IPS-20b (cell line): ENCODE measurements around the gene DNAH8.

Experiments used
- H3K27ac ChIP-seq: one replicate; pipeline ENCODE4 v1.5.1; 2013; ENCODE audit warnings: low read length
- H3K27me3 ChIP-seq: 2 replicates; pipeline ENCODE4 v1.6.1; 2013; ENCODE audit warnings: mild to moderate bottlenecking, low read length, inconsistent platforms; ENCODE audit not compliant: insufficient read depth
- H3K36me3 ChIP-seq: 2 replicates; pipeline ENCODE4 v1.6.1; 2013; ENCODE audit warnings: low read depth, mild to moderate bottlenecking, inconsistent platforms, low read length, moderate library complexity; ENCODE audit not compliant: insufficient read depth
- H3K4me1 ChIP-seq: 2 replicates; pipeline ENCODE4 v1.6.1; 2013; ENCODE audit warnings: mild to moderate bottlenecking, control low read depth, inconsistent platforms, low read length, moderate library complexity; ENCODE audit not compliant: insufficient read depth
- H3K4me3 ChIP-seq: 2 replicates; pipeline ENCODE4 v1.5.1; 2013; ENCODE audit warnings: mild to moderate bottlenecking, low read length, inconsistent platforms
- H3K9ac ChIP-seq: 2 replicates; pipeline ENCODE4 v1.6.1; 2013; ENCODE audit warnings: low read depth, mild to moderate bottlenecking, inconsistent platforms, low read length, moderate library complexity
- H3K9me3 ChIP-seq: 2 replicates; pipeline ENCODE4 v1.6.1; 2013; ENCODE audit warnings: mild to moderate bottlenecking, low read depth, low read length, inconsistent platforms; ENCODE audit not compliant: insufficient read depth

DNAH8 gene

DNA sequence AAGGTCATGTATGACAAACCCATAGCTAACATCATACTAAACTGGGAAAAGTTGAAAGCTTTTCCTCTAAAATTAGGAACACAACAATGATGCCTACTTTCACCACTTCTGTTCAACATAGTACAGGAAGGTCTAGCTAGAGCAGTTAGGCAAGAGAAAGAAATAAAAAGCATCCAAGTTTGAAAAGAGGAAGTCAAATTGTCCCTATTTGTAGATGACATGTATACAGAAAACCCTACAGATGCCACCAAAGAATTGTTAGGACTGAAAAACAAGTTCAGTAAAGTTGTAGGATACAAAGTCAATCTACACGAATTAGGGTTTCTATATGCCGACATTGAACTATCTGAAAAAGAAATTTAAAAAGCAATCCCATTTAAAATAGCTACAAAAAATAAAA, 244.0 kb downstream of the DNAH8 start:
- Histone ChIP-seq H3K4me3 (no peak overlapping the region), H3K9ac (no peak overlapping the region), H3K9me3 (no peaks in the 10 kb centered on the region), H3K4me1 (no peaks in the 10 kb centered on the region), H3K36me3 (no peaks in the 10 kb centered on the region), H3K27ac (no peak overlapping the region), H3K27me3 (no peaks in the 10 kb centered on the region)

DNA sequence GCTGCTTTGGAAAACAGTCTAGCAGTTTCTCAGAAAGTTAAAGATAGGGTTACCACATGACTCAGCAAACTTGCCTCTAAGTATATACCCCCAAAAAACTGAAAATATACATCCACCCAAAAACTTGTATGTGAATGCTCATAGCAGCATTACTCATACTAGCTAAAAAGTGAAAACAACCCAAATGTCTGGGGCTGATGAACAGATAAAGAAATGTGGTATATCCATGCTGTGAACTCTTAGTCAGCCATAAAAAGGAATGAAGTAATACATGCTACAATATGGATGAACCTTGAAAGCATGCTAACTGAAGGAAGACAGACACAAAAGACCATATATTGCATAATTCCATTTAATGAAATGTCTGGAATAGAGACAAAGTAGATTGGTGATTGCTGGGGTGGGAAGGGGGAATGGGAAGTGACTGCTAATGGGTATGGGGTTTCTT, 253.6 kb downstream of the DNAH8 start:
- Histone ChIP-seq H3K9me3 (no peaks in the 10 kb centered on the region), H3K4me3 (no peak overlapping the region), H3K27ac (no peak overlapping the region), H3K36me3 (no peaks in the 10 kb centered on the region), H3K4me1 (no peaks in the 10 kb centered on the region), H3K9ac (no peak overlapping the region), H3K27me3 (no peaks in the 10 kb centered on the region)

DNA sequence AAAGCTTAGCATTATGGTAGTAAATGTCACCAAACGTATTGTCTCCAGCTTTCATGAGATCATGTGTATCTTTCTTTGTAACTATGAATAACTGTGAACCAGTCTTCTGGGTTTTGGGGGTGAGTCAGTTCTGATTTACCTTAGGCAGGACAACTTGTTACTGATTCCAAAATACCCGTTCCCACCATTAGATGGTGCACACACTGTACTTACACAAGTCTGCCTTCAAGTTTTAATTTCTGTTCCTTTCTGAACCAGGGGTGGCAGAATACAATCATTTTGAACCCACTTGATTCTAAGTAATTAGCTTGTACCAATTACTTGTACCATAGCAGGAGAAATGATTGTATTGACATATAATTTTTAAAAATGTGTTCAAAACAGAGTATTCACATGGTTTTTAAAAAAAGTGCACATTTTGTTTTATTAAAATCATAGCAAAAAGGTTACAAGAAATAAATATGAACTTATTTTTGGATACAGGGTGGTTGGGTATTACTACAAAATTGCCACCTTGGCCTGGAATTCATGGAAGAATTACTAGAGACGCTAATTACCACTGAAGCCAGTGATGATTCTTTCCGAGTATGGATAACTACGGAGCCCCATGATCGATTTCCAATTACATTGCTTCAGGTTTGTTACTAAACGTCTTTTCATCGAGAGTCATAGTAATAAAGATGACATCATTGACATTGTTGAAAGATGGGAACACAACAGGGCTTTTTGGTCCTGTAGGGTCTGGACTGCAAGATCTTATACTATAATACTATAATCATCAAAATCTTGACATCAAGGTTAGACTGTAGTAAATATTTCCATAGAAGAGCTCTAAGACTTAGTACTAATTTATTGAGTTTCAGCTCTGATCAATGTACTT, 258.3 kb downstream of the DNAH8 start:
- H3K9ac ChIP-seq, result no peak overlapping the region
- no peaks in the 10 kb centered on the region for H3K36me3 ChIP-seq
- H3K4me3 ChIP-seq, result no peak overlapping the region
- H3K27ac ChIP-seq, result no peak overlapping the region
- H3K9me3 ChIP-seq, result no peaks in the 10 kb centered on the region
- H3K4me1 ChIP-seq, result peaks cover 9% of the 10 kb centered on the region; the same call in 1 of the 2 replicates
- no peaks in the 10 kb centered on the region for H3K27me3 ChIP-seq

DNA sequence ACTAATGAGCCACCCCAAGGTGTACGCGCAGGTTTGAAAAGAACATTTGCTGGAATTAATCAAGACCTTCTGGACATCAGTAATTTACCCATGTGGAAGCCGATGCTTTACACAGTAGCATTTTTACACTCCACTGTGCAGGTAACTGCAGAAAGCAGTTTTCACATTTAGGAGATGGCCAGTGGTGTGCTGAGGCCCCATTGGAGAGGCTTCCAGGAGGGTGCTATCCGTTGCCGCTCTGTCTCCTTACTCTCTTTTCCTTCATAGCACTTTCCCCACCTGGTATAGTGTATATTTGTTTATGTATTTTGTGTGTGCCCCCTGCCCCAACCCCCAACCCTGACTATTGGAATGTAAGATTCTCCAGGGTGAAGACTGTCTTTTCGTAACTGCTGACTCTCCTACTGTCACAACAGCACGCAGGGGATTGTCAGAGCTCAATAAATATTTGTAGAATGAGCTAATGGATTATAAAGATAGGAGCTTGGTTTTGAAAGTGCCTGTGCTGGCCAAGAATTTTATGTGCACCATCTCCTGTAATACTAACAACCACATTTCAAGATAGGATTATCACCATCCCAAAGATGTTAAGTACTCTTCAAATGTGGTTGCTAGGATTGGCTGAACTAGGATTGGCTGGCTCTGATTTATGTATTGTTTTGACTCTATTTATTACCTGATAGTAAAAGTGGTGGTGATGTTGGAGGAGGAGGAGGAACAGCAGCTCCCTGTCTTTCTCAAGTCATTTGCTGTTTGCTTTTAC, 259.5 kb downstream of the DNAH8 start:
- no peak overlapping the region for H3K9ac ChIP-seq
- no peak overlapping the region for H3K27ac ChIP-seq
- no peak overlapping the region for H3K4me3 ChIP-seq
- no peaks in the 10 kb centered on the region for H3K36me3 ChIP-seq
- no peaks in the 10 kb centered on the region for H3K9me3 ChIP-seq
- no peaks in the 10 kb centered on the region for H3K27me3 ChIP-seq
- peaks cover 9% of the 10 kb centered on the region; the same call in 1 of the 2 replicates for H3K4me1 ChIP-seq

DNA sequence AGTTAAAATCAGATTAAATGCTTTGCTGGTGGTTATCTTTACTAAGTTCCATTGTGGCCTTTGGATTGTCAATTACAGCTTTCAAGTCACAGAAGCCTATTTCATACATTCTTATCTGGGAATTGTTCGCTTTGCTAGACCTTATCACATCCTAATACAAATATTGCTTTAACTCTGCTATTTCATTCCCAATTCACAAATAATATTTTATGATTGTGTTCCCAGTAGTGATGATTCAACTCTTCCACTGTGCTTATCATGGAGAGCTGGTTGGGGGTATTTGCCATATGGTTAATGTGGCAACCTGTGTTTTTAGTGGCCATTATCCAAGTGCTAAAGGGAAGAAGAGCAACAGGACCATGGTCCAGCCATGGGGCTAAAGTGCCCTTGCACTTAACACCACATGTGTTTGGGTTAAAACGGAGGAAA, 260.5 kb downstream of the DNAH8 start:
- peaks cover 9% of the 10 kb centered on the region; the same call in 1 of the 2 replicates for H3K4me1 ChIP-seq
- no peaks in the 10 kb centered on the region for H3K27me3 ChIP-seq
- H3K9me3 ChIP-seq, result no peaks in the 10 kb centered on the region
- H3K4me3 ChIP-seq, result no peak overlapping the region
- no peaks in the 10 kb centered on the region for H3K36me3 ChIP-seq
- H3K9ac ChIP-seq, result no peak overlapping the region
- H3K27ac ChIP-seq, result no peak overlapping the region

DNA sequence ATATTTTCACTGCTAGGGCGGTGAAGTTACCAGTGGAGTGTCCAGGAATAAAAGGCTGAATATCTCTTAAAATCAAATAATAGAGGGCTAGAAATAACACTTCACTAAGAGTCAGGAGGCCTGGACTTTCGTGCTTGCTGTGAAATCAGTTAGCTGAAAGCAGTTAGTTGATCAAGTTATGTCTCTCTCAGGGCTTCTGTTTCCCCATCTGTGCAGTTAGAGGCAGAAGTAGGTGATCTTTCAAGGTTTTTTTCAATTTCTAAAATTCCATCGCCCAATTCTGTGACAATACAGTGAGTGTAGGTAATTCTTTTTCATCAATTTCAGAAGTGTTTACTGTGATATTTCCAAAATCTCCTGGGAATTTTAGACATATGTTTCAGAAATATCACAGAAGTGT, 260.9 kb downstream of the DNAH8 start:
- no peaks in the 10 kb centered on the region for H3K9me3 ChIP-seq
- no peak overlapping the region for H3K27ac ChIP-seq
- H3K9ac ChIP-seq, result no peak overlapping the region
- H3K36me3 ChIP-seq, result no peaks in the 10 kb centered on the region
- H3K4me3 ChIP-seq, result no peak overlapping the region
- H3K4me1 ChIP-seq, result peaks cover 9% of the 10 kb centered on the region; the same call in 1 of the 2 replicates
- no peaks in the 10 kb centered on the region for H3K27me3 ChIP-seq

DNA sequence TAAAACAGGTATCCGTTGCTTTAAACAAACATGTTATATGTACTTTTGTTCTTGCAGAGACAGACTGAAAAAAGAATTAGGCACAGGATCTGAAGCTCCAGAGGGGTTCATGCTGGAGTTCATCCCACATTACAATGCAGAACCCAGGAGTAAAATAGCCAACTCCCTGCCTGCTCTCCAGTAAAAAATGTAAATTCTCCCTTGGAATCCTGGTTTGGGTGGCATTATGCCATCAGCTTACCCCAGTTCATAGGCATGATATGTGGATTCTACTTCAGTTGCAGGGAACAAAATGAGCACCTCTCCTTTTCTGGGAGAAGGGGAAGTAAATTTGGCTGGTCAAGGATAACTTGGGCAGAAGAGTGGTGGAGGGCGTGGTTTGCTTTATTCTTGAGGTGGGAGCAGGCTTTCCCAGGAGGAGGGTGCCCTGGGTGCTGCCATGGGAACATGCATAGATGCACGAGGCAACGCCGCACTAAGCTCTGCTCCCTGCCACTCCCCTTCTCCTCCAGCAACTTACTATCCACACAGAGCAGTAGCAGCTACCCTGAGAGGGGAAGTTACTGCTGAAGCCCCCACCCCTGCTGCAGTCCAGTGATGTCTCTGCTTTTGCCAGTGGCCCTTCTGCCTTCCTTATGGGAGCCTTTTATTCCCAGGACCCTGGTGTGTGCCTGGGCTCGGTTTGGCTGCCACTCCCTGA, 261.8 kb downstream of the DNAH8 start:
- Histone ChIP-seq H3K9me3 (no peaks in the 10 kb centered on the region), H3K9ac (no peak overlapping the region), H3K4me3 (no peak overlapping the region), H3K4me1 (peaks cover 9% of the 10 kb centered on the region; the same call in 1 of the 2 replicates), H3K27me3 (no peaks in the 10 kb centered on the region), H3K27ac (no peak overlapping the region), H3K36me3 (no peaks in the 10 kb centered on the region)

DNA sequence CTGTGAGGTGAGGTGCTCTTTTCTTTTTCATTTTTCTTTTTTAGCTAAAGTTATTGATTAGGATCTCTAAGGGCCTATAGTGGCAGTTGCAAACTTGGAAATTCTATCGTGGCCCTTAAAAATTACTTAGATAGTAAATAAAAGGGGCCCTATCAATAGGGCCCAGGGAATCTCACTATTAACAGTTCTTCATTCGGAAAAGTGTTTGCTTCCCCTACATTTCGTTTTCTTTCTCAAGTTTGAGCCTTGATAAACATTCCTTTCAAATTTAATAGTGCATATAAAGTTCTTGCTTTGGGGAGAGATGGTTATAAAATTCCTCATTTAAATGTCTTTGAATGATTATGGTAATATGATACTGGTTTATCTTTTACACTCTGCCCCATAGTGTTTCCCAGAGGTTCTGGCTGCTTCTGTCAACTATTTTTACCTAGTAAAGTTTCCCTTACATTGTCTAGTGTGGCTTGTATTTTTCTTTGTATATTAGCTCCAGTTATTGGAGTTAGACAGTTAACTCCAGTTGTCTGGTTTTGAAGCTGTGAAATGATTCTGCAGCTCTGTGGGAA, 263.1 kb downstream of the DNAH8 start:
- no peaks in the 10 kb centered on the region for H3K36me3 ChIP-seq
- H3K4me1 ChIP-seq, result peaks cover 9% of the 10 kb centered on the region; the same call in 1 of the 2 replicates
- H3K9me3 ChIP-seq, result no peaks in the 10 kb centered on the region
- H3K27ac ChIP-seq, result no peak overlapping the region
- H3K4me3 ChIP-seq, result no peak overlapping the region
- H3K27me3 ChIP-seq, result no peaks in the 10 kb centered on the region
- no peak overlapping the region for H3K9ac ChIP-seq

DNA sequence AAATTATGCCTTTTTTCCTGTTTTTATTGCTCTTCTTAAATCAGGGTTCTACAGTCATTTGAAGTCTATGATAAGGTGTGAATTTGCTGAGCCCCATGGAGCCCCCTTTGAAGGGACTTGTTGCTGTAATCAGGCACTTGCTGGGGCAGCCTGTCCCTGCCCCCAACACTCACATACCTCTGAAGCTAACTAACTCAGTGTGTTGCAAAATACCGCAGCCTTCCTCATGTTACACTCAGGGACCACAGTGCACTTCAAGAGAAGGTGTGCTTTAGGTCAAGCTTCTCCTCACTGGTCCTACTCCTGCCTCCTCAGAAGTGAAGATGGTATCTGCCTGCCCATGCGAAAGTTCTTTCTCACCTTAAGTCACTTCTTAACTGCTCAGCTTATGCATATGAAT, 267.4 kb downstream of the DNAH8 start:
- H3K9ac ChIP-seq, result no peak overlapping the region
- no peak overlapping the region for H3K4me3 ChIP-seq
- no peaks in the 10 kb centered on the region for H3K9me3 ChIP-seq
- no peaks in the 10 kb centered on the region for H3K27me3 ChIP-seq
- no peaks in the 10 kb centered on the region for H3K36me3 ChIP-seq
- no peak overlapping the region for H3K27ac ChIP-seq
- peaks cover 6% of the 10 kb centered on the region; the same call in 1 of the 2 replicates for H3K4me1 ChIP-seq

DNA sequence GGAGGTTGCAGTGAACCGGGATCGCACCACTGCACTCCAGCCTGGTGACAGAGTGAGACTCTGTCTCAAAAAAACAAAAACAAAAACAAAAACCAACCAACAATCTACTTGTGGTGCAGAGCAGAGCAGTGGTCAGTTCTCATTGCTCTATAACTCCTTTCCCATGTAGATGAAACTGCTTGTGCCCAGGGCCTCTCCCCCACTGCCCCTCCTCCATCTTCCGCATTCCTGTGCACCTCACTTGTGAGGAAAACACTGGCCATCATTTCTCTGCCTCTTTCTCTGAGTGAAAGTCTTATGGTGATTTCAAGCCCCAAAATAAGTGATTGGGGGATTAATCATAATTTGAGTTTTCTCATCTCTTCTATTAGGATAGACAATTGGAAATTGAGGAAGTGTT, 269.6 kb downstream of the DNAH8 start:
- no peak overlapping the region for H3K9ac ChIP-seq
- H3K9me3 ChIP-seq, result no peaks in the 10 kb centered on the region
- H3K4me1 ChIP-seq, result peaks cover 6% of the 10 kb centered on the region; the same call in 1 of the 2 replicates
- H3K27me3 ChIP-seq, result 0 out of 2 replicates have a peak, but pooled peaks cover 8% of the 10 kb centered on the region
- no peaks in the 10 kb centered on the region for H3K36me3 ChIP-seq
- H3K27ac ChIP-seq, result no peak overlapping the region
- no peak overlapping the region for H3K4me3 ChIP-seq

DNA sequence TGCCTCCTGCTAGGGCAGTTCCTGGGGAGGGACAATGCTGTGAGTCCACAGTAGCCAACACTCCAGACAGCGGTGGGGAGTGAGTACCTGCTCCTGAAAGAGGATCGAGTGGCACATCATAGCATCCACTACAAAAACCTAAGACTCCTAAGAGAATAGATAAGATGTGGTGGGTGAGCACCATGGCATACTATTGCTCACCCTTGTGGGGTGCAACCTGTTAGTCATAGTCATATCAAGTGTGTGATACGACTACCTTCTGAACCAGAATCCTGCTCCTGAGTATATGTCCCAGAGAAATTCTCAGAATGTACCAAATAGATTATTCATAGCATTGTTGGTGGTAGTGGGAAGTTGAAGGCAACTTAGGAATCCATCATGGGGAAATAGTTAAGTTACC, 270.7 kb downstream of the DNAH8 start:
- Histone ChIP-seq H3K4me1 (peaks cover 11% of the 10 kb centered on the region; the same call in 1 of the 2 replicates), H3K9me3 (no peaks in the 10 kb centered on the region), H3K36me3 (no peaks in the 10 kb centered on the region), H3K9ac (no peak overlapping the region), H3K27me3 (peaks cover 8% of the 10 kb centered on the region; the same call in 1 of the 2 replicates), H3K4me3 (no peak overlapping the region), H3K27ac (no peak overlapping the region)
